HuH-7 (cell line): ENCODE data around the gene TMED1.
"Not testable (repeated sequence)": the region's sequence is repeated elsewhere in the genome, so short reads cannot be mapped to it uniquely, and the experiment has no call there.

Source experiments
- DNase-seq: peaks from one replicate; pipeline ENCODE4 v3.0.0; 2011; ENCODE audit warnings: low spot score

TMED1 gene

DNA sequence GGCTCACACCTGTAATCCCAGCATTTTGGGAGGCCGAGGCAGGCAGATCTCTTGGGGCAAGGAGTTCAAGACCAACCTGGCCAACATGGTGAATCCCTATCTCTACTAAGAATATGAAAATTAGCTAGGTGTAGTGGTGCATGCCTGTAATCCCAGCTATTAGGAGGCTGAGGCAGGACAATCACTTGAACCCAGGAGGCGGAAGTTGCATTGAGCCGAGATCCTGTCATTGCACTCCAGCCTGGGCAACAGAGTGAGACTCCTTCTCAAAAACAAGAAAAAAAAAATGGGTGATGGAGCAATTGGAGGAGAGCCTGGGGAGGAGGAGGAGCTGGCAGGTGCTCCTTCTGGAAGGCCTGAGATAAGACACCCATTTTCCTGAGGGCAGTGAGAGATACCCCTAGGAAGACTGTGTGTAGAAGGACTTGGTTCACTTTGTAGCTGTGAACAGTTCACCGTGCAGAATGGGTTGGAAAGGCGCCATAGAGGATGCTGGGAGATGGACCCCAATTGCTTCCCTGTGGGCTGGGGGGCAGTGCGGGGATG lies 26.6 kb upstream of the TMED1 start:
- DNase-seq: no peak

DNA sequence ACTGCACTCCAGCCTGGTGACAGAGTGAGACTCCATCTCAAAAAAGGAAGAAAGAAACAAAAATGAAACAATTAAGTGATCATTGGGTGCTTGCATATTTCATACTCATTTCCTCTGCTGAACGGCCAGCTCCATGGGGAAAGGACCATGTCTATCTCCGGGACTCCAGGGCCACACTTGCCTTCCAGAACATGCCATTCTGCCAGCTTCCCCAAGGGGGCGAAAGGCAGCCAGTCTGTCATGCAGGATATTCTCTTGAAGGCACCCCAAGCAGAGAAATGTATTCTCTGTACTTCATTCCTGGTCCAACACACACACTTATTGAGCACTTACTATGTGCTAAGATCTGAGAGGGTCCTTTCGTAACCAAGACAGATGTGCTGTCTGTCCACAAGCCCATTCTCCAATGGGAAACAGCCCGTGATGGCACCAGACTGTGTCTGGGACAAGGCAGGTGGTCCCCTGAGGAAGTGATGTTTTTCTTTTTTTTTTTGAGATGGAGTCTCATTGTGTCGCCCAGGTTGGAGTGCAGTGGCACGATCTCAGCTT lies 25.2 kb upstream of the TMED1 start:
- peak; percentile 37 for DNase-seq

DNA sequence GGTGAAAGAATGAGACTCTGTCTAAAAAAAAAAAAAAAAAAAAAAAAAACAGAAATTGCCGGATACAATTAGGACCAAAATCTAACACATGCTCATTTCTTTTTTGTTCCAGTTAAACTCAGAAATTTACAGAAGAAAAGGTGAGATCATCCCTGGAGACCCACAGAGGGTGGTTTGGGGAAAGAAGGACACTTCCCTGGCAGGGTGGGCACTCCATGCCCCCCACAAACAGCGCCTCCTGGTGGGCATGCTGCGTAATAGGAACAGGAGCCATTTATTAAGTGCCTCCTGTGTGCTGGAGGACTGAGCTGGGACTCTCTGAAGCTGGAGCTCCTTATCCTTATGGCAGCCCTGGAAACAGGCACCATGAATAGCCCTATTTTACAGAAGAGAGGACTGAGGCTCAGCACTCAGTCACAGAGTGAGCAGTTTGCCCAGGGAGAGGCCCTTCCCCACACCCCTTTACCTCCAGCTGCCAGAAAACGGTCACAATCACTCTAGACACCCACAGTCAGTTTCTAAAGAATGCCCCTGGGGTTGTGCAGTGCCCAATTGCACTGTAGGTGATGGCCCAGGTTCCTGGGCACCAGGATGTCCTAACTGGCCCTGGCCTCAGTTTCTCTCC lies 22.3 kb upstream of the TMED1 start:
- DNase-seq: no peak

DNA sequence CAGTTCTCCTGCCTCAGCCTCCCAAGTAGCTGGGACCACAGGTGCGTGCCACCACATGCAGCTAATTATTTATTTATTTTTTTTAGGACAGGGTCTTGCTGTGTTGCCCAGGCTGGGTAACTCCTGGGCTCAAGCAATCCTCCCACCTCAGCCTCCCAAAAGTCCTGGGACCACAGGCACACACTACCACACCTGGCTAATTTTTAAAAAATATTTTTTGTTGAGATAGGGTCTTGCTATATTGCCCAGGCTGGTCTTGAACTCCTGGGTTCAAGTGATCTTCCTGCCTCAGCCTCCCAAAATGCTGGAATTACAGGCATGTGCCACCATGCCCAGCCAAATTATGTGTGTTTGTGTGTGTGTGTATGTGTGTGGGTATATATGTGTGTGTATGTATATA lies 20.9 kb upstream of the TMED1 start:
- not testable (repeated sequence) for DNase-seq

DNA sequence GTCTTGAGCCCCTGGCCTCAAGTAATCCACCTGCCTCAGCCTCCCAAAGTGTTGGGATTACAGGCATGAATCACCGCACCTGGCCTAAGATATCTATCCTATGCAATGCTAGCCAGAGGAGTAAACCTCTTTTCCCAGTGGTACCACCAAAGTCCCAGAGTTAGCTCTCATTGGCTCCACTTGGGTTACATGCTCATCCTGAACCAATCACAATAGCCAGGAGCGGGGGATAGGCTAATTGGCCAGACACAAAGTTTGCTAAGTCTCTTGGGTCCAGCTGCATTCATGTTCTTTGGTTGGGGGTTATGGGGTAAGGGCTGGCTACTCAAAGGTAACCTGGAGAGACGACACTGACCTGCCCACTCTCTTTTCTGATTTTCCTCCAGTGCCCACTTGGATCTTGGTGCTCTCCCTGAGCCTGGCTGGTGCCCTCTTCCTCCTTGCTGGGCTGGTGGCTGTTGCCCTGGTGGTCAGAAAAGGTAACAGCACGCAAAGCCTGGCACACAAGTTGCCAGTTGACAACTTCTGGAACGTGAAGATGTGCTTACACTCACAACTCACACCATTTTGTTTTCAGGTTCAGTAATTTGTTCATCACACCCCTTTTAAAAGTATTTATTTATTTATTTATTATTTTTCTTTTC lies 20.0 kb upstream of the TMED1 start:
- no peak for DNase-seq

DNA sequence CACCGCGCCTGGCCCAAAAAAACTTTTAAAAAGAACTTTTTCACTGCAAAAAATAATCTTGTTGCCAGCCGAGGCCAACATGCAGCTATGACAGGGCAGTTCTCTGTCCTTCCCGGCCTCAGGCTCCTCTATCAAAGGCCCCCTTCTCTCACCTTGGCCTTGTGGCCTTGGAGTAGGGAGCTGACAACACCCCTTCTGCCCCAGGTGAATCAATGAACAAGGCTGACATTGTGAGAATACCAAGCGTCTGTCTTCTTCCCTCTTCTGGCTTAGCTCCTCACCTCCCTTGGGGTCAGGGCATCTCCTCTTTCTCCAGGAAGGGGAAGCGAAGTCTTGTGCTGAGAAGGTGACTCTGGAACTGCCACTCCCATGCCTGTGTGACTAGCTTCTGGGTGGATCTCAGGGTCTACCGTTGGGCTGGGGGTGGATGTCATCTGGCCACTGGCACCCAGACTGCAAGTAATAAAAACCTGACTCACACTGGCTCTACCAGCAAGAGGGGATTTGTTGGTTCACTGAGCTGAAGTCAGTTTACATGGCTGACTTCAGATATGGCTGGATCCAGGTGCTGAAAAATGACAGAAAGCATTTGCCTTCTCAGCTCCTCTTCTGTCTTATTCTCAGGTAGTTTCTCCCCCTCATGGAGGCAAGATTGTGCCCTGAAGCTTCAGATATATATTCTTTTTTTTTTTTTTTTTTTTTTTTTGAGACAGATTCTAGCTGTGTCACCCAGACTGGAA lies 18.5 kb upstream of the TMED1 start:
- no peak for DNase-seq

DNA sequence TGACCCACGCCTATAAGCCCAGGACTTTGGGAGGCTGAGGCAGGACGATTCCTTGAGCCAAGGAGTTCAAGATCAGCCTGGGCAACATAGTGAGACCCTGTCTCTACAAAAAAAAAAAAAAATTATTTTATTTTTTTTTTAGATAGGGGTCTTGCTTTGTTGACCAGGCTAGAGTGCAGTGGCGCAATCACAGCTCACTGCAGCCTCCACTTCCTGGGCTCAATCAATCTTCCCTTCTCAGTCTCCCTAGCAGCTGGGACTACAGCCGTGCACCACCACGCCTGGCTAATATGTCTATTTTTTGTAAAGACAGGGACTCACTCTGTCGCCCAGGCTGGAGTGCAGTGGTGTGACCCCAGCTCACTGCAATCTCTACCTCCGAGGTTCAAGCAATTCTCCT lies 16.9 kb upstream of the TMED1 start:
- DNase-seq: no peak

DNA sequence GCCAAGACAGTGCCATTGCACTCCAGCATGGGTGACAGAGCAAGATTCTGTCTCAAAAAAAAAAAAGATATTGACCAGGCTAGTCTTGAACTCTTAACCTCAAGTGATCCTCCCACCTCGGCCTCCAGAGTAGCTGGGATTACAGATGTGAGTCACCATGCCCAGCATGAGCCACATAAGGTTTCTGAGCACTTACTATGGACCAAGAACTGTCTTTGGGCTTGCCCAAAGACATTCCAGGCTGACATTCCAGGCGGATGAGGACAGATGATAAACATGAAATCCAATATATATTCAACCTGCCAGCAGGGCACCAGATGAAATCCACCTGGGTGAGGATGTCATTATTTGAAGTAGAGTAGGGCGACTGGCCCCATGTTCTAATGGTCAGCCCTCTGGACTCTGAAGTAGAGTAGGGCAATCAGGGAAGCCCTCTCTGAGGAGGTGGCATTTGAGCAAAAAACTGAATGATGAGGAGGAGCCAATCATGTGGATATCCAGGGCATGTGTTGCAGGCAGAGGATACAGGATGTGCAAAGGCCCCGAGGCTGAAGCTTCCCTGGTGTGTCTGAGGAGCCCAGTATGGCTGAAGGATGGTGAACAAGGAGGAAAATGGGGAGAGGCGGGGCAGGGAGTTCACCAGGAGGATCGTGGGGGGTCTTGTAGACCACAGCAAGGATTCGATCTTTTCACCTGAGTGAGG lies 16.2 kb upstream of the TMED1 start:
- no peak for DNase-seq

DNA sequence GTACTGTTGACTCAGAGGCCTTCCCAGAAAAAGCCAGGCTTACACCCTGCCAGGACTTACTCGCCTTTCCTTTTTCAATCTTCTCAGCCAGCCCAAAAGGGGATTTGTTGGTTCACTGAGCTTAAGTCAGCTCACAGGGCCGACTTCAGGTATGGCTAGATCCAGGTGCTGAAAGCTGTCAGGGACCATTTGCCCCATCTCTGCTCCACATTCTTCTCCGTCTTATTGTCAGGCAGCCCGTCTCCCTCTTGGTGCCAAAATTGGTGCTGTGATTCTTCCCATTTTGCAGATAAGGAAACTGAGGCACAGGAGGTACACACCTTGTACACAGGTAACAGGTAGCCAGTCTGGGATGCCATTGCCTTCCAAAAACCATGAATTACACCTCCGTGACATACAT lies 14.6 kb upstream of the TMED1 start:
- no peak for DNase-seq

DNA sequence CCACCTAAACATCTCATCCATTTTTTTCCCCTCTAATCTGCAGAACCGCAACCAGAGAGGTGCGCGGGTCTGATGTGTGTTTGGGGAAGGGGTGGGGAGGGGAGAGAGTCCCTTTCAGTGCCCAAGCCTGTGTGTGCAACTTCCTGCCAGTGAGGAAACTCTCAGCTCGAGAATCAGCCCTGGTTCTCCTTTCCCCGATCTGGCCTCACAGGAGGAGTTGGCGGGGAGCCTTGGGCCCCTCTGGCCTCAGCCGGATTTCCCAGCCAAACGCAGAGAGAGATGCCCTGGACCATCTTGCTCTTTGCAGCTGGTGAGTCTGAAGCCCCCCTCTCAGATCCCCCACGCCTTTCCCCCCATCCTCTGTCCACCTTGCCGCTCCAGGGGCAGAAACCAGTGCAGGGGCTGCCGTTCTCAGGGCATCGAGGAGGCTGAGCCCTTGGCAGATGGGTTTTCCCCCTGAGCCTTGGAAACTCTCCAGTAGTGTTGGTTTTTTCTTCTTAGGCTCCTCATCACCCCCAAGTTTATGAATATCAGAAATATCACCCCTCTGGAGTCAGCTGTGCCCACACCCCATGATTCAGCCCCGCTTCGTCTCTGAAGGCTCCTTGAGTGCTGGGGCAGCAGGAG lies 12.3 kb upstream of the TMED1 start, which contains the start of gene C19orf38:
C19orf38 (plus strand) TSS at position 186 of the 627 bp plus-strand sequence; CDS start at position 280, 94 bp downstream.
- no peak for DNase-seq

DNA sequence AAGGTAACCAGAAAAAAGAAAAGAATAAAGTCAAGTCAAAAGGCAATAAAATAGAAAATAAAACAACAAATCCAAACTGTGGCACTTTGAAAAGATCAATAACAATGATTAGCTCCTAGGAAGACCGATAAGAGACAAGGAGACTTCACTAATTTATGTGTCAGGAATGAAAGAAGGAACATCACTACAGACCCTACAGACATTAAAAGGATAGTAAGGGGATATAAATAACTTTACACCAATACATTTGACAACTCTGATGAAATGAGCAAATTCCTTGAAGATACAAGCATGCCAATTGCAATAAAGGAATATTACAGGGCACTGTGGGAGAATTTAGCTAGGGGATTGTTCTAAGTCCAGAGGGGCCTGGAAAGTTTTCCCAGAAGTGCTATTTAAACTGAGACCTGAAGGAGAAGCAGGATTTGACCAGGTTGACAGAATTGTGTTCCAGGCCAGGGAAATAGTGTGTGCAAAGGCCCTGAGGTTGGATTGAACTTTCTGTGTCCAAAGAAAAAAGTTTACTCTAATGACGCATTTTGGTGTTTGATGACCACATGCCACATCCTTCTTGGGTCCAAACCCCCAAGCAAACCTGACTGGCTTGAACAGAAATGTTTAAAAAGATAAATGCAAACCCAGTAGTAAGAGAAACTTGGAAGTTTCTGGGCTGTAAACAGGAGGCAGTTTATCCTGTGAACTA lies 10.6 kb upstream of the TMED1 start:
- no peak for DNase-seq

DNA sequence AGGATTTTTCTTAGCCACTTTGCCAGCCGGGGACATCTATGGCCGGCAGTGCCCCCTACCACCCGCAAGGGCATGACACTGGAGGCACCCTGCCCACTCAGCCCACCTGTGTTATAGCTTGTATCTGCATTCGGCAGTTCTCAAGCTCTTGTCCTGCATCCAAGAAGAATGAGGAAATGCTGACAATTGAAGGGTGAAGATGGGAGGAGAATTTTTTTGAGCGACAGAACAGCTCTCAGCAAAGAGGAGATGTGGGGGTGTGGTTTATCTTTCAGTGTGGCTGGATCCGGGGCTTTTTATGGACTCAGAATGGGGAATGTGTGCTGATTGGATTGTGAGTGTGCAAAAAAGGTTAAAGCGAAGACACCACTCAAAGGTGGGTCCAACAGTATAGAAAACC lies 6.8 kb upstream of the TMED1 start:
- no peak for DNase-seq

DNA sequence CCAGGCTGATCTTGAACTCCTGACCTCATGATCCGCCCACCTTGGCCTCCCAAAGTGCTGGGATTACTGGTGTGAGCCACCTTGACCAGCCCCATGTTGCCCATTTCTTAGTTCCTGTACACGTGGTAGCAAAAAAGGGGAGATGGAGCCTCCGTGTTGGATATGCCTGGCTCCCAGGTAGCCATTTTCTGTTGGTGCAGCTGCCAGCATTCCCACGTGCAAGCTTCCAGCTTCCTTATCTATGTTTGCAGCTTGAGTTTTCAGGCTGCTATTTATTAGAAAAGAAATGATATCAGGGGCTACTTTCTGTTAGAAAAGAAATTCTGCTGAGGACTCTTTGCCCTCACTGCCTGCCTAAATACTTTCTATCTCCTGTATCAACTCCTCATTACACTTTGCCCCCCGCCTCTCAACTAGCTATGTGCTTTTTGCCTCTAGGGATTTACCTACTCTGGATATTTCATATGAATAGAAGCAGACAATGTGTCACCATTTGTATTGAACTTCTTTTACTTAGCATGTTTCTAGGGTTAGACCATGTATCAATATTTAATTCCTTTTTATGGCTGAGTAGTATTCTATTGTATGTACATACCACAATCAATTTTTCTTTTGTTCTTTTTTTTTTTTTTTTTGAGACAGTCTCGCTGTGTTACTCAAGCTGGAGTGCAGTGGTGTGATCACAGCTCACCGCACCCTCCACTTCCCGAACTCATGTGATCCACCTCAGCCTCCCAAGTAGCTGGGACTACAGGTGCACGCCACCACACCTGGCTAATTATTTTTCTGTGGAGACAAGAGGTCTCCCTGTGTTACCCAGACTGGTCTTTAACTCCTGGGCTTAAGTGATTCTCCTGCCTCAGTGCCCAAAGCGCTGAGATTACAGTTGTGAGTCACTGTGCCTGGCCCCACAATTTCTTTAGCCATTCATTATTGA lies 3.4 kb upstream of the TMED1 start:
- DNase-seq: no peak

DNA sequence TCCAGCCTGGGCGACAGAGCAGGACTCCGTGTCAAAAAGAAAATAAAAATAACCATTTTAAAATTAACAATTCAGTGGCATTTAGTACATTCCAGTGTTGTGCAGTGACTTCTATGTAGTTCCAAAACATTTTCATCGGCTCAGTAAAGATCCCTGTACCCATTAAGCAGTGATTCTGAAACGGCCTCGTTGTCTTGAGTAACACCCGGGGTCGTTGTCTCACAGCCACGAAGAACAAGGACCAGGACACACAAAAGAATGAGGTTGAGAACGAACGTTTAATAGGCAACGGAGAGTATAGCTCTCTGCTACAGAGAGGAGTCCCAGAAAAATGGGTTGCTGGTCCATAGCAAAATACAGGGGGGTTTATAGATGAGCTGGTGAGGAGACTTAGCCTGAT lies 2.4 kb upstream of the TMED1 start:
- no peak for DNase-seq

DNA sequence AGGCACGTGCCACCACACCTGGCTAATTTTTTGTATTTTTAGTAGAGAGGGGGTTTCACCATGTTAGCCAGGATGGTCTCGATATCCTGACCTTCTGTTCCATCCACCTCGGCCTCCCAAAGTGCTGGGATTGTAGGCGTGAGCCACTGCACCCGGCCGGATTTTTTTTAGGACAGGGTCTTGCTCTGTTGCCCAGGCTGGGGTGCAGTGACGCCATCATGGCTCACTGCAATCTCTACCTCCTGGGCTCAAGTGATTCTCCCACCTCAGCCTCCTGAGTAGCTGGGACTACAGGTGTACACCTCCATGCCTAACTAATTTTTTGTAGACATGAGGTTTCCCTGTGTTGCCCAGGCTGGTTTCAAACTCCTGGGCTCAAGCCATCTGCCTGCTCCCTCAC lies 1.6 kb upstream of the TMED1 start:
- DNase-seq: not testable (repeated sequence)

DNA sequence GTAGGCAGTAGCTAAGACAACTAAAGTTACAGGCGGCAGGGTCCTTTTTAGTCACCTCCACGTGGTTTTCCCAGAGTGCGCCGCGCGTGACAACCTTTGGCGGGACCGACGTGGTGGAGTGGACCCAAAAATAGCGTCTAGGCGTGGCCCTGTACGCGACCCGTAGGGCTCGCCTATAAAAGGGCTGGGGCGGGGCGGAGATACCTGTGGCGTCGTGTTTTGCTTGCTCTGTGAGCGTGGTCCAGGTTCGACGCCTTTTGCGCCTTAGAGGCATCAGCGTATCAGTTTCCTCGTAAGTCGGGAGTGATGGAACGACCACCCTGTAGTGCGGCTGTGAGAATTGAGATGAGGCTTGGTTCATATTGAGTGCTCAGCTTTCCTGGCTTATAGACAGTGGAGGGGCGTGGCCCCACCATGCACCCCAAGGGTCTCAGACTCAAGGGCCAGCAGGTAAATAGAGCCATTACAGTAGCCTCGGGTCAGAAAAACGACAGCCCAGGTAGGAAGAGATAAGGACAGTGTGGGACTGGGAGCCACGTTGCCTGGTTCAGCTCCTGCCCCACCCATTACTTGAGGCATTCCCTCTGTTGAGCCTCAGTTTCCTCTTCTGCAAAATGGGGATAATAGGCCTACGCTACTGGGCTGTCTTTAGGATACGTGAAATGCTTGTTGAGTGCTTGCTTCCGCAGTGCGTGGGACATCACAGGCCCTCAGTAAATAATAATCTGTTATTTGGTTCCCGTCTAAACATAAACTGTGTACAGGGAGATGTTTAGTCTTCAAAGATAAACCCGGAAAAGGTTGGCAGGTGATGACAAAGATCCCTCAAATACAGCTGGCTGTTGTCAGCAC lies 693 bp upstream of the TMED1 start:
- DNase-seq: peak; percentile 55

DNA sequence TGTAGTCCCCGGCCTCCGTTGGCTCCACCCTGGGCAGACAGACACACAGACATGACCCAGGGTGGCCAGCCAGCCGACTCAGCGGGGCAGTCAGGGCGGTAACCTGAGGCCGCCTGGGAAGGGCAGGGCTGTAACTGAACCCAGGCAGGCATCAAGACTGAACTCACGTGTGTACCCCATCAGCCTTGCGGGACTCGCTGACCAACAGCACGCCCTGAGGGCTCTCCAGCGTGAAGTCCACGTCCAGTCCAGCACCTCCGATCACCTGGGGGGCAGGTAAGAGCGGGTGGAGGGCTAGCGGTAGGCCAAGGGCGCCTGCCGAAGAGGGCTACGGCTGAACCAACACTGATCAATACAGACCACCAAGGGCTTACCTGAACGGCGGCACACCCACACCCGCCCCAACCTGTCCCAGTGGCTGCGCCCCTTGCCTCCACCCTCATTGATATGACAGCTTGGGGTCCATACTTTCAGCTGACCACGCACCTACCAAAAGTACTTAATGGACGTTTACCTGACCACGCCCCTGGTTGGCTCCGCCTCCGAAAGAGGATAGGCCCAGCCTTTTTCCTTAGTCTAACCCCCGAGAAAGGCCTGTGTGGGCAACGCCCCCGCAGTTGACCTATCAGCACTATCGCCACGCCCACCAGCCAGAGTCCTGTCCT lies 791 bp downstream of the TMED1 start:
- no peak for DNase-seq

DNA sequence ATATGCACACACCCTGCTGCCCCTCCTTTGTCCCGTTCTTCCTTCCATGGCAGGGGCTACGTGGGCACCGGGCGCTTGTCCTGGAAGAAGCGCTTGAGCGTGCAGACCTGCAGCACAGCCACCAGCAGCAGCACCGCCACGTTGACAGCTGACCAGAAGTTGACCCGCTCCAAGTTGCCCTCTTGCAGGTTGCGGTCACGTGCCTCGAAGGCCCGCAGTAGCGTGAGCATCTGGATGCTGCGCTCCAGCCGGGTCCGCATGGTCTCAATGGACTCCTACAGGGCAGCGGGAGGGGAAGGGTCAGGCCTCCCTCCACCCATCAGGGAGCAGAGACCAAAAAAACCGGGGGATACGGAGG lies 3.1 kb downstream of the TMED1 start:
- no peak for DNase-seq
